NCI-H1417 treated with DMSO at 0.1 percent for 48 hours (cell line): ENCODE measurements around the gene PRR15L.
"Not testable (repeated sequence)": the region's sequence is repeated elsewhere in the genome, so short reads cannot be mapped to it uniquely, and the experiment has no call there.

Source experiments
- DNase-seq: peaks from one replicate; lab custom pipeline; 2025; lab: John Stamatoyannopoulos, UW

The PRR15L gene

DNA sequence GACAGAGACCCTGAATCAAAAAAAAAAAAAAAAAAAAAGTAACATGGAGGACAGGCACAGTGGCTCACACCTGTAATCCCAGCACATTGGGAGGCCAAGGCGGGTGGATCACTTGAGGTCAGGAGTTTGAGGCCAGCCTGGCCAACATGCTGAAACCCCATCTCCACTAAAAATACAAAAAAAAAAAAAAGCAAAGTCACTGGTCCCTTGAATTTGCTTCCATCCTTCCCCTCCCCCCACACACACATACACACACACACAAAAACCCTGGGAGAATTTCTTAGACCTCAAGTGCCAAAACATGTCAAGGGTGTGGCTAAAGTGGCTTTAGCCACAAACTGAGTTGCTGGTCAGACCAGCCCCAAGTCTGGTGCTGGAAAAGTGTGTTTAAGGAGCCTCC lies 30.8 kb upstream of the PRR15L start:
- not testable (repeated sequence) for DNase-seq

DNA sequence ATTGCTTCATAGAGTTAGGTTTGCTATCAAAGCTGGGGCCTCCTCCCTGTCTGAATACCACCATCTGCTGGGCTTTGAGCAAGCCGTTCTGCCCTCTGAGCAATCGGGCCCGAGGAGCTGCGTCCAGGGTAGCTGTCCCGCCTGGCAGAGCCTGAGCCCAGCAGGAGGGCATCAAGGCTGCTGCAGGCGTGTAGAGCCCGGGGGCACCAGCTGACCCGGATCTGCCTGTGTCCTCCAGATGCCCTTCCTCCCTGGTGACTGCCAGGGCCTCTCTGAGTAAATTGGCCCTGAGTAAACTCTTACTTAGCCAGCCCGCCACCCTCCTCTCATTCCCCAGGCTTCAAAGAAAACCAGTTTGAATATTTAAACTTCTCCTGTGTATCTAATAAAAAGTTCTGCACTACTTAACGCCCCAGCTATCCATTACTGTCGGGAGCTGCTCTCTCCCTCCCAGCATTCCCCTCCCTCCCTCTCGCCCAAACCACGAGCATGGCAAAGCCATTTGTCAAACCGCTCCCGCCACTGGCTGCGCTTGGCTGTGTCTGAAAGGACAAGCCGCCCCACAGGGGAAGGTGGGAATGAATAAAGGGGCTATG lies 29.7 kb upstream of the PRR15L start:
- peak; percentile 73 for DNase-seq

DNA sequence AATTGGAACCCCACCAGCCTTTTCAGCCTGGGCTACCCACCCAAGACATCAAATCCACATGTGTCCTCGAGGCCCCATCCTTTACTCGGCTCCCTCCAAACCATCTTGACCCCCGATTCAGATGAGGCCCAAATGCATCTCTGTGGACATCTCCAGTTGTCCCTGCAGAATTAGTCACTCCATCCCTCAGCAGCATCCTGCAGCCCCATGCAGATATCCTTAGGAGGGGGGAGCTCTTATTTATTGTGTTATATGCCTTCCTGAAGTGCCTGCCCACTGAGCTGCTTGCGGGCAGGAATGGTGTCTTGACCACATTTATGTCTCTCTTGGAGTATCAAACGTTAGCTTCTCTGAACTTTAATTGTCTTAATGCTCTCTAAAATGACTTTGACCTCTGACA lies 28.8 kb upstream of the PRR15L start:
- no peak for DNase-seq

DNA sequence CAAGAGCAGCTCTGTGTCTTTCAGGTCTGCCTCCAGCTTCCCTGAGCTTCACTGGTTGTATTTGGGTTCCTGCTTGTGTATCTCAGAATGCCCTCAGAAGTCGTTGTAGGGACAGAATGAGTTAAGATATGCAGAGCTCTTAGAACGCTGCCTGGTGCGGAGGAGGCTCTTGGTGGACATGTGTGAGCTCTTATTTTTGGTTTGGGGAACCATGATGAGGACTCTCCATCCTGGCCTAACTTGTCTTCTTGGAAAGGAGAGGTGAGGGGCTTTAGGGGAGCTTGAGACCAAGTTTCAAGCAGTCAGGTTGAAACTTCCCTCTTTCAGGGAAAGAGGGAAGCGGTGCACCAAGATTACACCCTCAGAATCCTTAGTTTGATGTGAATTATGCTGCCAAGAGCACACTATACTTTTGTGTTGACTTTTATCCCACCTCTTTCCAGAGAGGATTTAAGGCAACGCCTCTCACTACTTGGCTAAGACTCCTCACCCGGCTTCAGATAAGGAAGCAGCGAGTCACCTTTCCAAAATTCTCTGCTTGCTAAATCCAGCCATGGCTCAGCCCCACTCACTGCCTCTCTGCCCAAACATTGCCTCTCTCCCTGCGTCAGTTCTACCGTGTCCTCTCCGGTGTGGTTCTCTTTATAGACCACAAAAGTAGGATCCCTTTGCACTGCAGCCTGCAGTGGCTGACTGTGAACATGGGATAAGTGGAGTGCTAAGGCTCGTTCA lies 26.0 kb upstream of the PRR15L start:
- no peak for DNase-seq

DNA sequence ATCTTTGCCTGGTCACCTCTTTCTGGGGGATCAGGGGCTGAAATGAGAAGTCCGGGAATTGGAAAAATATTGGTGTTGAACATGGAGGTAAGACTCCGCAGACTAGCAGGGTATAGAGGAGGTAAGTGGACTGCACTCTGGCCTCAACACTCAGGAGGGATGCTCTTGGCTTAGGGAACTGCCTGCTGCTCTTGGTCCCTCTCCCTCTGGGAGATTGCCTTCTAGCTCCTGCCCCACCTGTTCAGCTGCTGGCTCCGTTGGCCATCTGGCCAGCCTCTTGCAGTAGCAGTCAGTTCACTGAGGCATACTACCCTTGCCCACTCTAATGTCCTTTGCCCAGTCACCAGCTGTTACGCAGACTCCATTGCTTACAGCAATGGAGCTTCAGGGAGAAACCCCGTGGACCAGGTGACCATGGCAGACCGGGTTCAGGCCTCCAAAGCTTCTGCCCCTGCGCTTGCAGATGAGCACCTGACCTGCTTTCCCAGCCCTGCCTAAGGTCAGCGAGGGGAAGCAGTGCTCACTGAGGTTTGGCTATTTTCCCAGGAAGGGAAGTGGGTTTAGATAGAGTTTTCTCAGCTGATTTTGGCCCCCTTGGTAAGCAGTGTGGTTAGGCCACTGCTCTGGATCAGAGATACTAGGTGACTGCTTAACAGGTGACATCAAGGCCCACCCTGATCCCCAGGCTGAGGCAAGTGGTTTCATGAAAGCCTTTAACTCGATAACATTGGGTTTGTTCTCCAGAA lies 25.1 kb upstream of the PRR15L start:
- no peak for DNase-seq

DNA sequence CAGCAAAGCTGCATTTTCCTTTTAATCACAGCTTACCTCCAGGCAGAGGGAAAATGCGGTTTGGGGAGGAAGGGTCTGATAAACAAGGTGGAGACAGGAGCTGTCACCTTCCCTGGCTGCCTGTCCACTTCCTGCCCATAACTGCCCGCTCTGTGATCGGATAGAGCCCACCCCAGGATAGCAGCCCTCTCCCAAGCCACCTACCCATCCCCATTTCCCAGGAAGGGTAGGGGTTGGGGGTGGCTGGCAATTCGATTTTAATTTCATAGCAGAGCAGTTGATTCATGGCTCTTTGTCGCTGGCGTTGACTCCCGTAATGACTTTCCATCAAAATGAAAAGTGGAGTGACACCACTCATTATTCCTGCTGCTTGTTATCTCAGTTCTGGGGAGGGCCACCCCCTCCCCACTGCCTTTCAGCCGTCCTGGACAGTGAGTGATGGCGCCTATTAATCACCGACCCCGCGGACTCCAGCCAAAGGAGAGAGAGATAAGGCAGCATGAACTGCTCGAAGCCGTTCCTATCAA lies 24.5 kb upstream of the PRR15L start:
- DNase-seq: no peak

DNA sequence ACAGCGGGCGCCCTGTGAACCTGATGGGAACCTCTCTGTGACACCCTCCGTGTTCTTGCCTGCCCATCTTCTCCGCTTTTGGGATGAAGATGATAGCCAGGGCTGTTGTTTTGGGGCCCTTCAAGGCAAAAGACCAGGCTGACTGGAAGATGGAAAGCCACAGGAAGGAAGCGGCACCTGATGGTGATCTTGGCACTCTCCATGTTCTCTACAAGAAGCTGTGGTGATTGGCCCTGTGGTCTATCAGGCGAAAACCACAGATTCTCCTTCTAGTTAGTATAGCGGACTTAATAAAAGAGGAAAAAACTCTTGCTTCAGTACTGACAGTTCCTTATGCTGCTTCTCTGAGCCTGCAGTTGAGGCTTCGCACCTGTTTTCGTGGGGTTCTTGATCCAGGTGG lies 23.8 kb upstream of the PRR15L start:
- no peak for DNase-seq

DNA sequence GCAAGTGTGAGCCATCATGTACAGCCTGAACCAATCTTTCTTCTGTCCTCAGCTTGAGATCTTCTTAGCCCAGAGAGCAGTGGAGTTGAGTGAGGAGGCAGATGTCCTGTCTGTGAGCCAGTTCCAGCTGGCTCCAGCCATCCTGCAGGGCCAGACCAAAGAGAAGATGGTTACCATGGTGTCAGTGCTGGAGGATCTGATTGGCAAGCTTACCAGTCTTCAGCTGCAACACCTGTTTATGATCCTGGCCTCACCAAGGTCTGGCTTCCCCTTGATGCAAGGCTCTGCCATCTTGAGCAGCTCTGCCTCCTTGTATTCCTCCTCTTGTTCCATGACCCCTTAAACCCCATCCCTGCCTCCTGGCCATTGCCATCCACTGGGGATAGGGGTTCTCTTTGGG lies 22.9 kb upstream of the PRR15L start:
- DNase-seq: no peak

DNA sequence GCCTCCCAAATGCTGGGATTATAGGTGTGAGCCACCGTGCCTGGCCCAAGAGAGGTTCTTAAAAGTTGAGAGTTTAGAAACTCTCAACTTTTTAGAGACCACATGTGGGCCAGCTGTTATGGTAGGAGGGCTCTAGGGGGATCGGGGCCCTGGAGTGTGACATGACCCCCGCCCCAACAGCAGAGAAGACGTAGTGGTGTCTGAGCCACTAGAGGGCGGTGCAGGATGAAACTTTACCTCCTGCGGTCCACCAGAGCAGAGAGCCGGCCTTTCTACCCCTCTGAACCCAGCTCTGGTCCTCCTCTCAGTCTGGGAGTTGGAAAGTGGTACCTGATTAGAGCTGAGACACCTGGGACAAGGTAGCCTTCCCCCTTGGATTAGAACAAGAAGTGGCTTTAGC lies 20.6 kb upstream of the PRR15L start:
- DNase-seq: peak; percentile 44

DNA sequence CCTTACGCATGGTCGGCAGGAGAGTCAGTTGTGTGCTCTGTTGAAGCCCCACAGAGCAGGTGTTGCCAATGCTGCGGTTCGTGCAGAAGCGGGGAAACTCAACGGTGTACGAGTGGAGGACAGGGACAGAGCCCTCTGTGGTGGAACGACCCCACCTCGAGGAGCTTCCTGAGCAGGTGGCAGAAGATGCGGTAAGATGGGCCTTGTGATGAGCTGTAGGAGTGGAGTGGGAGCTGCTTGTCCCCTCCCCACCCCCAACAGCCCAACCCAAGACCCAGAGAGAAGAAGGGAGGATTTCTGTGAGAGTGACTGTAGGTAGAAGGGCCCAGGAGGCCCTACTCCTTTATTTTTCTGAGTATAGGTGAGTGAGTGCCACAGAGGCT lies 18.1 kb upstream of the PRR15L start:
- no peak for DNase-seq

DNA sequence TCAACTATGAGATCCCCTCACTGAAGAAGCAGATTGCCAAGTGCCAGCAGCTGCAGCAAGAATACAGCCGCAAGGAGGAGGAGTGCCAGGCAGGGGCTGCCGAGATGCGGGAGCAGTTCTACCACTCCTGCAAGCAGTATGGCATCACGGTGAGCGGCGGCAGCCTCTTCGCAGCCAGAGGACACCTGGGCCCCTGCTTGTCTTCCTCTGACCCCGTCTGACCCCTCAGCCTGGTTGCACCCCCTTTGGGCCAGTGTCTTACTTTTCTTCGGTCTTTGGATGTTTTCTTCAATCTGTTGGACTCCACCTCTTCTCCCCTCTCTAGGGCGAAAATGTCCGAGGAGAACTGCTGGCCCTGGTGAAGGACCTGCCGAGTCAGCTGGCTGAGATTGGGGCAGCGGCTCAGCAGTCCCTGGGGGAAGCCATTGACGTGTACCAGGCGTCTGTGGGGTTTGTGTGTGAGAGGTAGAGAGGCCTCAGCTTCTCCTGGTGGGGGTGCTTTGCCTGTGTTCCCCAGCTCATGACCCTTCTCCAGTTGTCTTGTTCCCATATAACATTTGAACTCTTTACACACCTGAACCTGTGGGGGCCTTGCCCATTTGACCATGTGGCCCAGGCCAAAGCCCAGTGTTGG lies 17.6 kb upstream of the PRR15L start:
- no peak for DNase-seq

DNA sequence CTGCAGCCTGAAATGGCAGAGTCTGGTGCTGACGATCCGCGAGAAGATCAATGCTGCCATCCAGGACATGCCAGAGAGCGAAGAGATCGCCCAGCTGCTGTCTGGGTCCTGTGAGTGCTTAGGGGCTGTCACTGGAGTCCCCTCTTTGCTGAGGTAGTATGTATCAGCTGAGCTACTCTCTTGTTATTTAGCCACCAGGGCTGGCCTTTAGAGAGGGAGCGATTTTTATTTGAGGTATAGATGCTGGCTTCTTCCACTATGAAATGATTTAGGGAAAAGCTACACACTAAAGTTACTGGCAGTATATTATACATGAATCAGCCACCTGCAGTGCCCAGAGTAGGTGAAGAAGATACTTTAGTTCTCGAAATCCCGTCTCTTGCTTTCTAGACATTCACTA lies 15.9 kb upstream of the PRR15L start:
- DNase-seq: no peak

DNA sequence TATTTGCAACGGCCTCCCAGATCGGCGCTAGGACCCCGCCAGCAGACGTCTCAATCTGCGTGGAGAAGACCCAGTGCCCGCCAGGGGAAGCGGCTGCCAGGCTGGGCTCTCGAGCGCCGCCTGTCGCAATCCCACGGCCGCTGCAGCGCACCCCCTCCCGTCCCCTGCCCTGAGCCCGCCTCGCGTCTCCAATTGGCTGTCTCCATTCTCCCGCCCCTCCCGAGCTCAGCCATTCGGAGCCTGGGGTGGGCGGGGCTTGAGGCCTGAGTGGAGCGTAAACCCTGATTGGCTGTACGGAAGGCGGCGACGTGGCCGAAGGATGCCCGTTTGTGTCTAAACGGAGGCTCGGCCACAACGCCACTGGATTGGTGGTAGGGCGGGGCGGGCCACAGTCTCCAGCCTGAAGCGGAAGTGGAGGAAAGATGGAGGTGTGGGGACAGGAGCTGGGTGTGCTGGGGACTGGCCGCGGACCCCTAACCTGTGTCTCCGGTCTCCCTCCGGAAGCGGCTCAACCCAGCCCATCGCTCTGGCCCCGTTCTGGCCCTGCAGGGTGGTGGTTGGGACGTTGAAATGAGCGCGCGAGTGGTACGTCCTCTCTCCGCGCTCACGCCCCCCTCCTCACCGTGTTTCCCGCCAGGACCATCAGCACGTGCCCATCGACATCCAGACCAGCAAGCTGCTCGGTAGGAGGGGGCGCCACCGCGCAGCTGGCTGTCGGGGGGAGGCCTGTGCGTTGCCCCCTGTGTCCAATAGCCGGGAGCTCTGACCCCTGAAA lies 13.2 kb upstream of the PRR15L start, which contains the start of gene CDK5RAP3:
Gene CDK5RAP3 (plus strand): TSS at position 389 of the 775 bp plus-strand sequence. CDS start 34 bp downstream, at position 423.
- peak; percentile 97 for DNase-seq

DNA sequence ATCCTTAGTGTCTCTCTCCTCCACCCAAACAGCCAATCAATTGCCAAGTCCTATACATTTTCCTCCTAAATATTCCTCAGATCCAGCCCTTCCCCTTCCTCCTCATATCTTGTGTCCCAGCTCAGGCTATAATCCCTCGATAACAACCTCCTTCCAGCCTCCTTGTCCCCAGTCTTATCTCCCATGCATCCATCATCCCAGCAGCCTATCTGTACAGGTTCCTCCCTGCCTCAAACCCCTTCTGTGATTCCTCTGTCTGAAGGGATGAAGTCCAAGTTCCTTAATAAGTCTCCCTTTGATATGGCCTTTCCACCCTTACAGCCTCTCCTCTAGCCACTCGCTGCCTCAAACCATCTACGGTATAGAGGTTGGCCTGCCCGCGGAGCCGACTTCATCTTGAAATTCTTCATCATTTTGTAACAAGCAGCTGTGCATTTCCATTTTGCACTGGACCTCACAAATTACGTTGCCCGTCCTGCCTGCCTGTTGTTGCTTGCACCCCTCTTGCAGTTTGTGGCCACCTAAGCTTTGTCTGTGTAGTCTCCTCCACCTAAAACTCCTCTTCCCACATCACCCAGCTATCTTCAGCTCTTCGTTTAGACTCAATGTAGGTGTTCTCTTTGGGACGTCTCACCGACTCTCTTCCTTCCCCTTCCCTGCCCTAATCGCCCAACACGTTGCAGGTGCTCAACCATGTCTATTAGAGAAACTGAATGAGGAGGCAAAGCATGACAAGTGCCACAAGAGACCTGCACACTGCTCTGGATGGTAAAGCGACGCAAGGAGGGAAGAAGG lies 12.4 kb upstream of the PRR15L start:
- DNase-seq: no peak

DNA sequence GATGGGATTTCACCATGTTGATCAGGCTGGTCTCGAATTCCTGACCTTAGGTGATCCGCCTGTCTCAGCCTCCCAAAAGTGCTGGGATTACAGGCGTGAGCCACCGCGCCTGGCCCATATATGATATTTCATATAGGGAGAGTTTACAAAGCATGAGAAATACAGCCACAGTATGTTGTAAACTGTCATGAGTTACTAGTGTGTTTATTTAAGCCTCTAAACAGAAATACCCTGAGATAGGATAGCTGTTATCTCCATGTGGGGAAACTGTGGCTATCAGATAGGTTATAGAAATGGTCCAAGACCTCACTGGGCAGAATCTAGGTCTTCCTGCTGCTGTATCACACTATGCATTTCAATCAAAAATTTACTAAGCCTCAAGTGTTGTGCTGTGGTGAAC lies 11.2 kb upstream of the PRR15L start:
- DNase-seq: no peak

DNA sequence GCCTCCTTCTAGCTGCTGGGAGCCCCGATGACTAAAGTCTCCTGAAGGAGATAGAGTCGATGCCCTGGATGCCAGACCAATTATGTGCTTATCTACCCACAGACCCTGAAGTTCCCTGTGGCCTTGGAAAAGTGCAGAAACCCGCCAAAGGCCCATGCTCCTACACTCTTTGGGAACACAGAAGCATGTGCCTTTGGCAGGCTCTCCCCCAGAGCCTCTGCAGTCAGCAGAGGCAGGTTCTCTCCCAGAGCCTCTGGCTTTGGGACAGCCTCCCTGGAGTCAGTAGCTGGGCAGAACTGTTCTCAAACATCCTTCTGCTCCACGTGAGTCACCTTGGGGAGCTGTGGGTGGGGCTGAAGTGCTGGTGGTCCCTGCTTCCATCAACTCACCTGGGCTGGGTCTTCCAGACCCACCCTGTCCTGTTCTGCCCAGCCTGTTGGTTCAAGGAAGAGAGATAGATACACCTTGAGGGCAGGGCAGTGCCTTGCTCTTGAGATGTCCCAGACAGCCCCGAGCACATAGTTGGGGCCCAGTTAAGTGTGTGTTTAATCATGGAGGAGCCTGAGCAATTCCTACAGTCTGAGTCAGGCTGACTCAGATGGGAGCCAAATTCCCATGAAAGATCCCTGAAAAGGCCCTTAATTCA lies 10.0 kb upstream of the PRR15L start:
- no peak for DNase-seq

DNA sequence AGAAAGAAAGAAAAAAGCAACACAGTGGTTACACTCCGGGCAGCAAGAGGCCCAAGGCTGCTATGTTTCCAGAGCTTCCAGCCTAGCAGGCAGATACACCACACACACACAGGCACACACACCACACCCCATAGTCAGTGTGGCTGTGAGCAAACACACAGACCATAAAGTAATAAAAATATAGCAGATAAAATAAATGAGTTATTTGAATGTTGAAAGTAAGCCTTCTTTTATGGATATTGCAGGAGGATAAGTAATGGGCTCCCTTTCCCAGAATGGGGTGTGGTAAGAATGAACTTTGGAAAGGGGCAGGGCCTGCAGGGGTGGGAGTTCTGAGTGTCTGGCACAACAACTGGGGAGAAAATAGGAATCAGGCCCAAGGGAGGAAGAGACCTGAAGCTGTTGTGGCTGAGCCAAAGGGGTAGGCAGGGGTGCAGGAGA lies 8.4 kb upstream of the PRR15L start:
- no peak for DNase-seq

DNA sequence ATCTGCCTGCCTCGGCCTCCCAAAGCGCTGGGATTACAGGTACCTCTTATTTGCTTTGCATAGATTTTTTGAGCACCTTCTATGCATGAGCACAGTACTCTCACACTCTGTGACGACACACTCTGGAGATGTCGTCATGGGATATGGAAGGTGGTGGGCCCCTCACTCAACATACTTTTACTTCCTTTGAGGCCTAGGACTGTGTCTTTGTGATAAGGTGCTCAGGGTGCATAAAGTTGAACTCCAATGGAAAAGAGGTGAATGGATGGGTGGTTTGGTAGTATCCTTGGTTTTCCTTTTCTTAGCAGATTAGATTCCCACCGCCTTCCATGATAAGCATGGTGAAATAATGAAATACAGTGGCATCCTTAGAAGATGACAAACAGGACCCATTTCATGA lies 7.2 kb upstream of the PRR15L start:
- no peak for DNase-seq

DNA sequence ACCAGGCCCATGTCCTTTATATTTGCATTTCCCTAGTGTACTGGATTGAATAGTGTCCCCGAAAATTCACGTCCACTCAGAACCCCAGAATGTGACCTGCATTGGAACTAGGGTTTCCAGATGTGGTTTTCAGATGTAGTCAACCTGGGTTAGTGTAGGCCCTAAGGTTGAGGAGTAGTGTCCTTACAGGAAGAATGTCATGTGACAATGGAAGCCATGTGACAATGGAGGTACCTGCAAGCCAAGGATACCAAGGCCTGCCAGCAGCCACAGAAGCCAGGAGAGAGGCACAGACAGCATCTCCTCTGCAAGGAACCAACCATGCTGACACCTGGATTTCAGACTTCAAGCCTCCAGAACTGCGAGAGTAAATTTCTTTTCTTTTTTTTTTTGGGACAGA lies 5.2 kb upstream of the PRR15L start:
- DNase-seq: no peak

DNA sequence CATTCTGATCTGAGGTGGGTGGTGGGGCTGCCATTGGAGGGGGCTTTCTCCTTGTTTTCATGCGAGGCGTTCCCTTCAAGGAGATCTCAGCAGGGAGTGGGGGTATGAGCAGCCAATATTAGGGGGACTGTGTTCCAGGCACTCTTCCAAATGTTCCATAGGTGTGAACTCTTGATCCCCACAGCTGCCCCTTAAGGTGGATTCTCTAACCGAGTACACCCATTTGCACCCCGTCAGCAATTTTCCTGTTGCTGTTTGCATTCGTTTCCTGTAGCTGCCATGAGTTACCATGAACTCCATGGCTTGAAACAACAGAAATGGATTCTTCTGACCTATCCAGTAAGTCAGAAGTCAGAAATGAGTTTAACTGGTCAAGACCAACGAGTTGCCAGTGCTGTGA lies 3.7 kb upstream of the PRR15L start:
- no peak for DNase-seq
